AG08395 (cell line): ENCODE data around the gene MYO7A.

Experiments
- DNase-seq: peaks from one replicate; pipeline ENCODE4 v3.0.0; 2012; ENCODE audit warnings: mixed read lengths, low spot score

MYO7A gene

DNA sequence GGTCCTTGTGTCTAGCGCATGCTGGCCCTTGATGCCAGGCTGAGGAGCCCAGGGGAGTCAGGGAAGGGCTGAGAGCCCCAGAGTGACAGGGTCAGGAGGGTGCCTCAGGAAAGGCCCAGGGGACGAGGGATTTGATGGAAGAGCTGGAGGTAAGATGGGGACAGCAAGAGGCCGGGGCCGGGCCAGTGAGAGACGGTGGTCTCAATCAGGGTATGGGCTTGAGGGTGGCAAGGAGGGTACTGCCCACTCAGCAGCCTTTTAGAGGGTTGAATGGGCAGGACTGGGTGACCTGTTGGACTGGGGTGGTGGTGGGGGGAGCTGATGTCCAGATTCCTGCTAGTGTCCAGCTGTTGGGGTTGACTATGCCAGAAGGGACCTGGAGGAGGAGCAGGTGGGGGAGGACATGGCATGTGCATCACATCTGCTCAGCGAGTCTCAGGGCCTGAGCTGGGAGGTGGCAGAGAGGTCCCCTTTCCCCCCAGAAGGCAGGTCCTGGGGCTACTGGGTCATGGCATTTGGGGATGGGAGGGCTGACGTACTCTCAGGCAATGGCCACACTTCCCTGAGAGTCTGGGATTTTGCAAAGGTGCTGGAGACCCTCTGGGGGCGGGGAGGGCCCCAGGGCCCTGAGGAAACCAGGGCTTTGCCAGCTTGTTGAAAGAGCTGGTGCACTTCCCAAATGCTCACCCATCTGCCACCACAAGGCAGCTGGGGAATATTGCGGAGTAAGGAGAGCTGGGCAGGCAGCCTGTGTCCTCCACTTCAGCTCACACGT lies 18.4 kb downstream of the MYO7A start:
- DNase-seq: no peak

DNA sequence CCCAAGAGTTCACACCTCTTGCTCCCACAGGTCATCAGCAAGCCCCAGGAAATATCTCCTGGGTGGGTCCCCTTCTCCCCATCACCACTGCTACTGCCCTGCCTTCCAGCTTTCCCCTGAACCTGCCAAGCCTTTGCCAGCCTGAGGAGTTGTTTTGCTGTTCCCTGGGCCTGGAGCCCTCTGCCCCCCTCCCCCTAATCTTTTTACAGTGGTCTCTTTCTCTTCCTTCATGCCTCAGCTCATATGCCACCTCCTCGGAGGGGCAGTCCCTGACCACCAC lies 18.9 kb downstream of the MYO7A start:
- DNase-seq: no peak

DNA sequence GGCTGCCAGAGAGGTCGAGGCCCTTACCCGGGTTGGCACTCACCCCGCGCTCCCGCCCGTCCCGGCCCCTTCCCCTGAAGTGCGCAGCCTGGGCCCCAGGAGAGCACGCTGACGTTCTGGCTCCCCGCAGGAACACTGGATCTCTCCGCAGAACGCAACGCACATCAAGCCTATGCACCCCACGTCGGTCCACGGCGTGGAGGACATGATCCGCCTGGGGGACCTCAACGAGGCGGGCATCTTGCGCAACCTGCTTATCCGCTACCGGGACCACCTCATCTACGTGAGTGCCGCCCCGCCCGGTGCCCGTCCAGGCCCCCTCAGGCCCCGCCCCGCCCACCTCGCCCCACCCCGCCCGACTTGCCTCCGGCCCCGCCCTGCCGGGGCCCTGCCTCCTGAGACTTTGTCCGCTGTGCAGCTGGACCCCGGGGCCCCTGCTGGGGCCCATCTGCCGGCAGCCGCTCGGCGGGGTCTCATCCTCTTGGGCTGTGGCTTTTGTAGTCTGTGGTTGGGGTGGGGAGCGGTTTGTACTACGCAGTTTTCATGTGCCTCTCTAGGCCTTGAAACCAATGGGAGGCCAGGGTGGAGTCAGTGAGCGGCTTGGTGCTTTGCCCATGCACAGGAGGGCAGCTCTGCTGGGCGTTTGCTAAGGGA lies 19.7 kb downstream of the MYO7A start:
- peak; percentile 27 for DNase-seq

DNA sequence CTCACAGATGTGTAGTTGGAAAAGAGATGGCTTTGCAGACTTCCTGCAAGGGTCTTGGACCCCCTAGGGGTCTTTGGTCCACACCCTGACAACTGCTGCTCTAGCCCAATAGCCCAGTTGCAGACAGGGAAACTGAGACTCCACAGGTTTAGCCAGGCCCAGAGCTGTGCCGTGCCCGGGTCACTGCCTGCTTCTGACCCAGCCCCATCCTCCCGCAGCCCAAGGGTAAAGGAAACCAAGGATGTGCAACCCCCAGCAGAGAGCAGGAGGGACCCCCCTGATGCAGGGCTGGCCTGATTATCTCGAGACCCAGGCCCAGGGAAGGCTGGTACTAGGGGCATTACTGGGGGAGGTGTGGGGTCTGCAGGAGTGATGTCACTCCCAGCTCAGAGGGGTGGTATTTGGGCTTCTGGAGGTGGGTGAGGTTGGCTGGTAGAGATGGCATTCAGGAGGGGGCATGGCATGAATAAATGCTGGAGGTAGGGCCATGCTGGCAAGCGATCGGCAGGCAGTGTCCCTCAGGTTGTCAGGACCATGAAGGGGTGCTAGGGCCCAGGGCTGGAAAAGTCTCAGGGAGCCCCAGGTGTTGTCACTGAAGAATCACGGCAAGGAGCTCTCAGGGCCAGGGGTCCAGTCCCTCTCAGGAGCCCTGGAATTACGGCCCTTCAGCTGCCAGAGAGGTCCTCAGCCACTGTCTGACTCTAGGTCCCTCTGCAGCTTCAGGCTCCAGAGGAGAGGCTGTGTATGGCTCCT lies 21.1 kb downstream of the MYO7A start:
- DNase-seq: no peak

DNA sequence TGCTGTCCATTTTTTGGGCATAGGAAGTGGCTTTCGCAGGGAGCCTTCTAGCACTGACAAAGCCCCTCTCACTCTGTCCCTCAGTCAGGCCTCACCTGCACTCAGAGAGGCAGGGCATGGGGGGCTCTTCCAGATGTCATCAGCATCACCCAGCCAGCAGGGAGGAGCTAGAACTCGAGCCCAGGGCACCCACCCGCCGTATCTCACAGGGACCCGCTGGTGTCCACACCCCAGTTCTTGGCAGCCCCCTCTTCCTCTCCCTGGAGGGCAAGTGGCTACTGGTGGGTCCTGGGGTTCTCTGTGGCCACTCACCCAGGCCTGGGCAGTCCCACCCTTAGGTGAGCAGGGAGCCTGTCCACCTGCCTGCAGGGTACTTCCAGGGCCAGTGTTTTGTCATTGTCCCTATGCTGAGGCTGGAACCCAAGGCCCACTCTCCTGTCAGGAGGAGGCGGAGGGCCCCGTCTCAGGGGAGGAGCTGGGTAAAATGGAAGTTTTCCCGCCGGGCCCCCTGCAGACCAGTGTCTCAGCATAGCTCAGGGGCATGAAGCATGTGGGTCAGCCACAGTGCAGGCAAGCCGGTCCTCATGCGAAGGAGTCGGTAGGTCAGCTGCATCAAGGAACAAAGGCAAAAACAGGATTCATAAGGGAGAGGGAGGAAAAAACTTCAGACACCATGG lies 21.8 kb downstream of the MYO7A start:
- no peak for DNase-seq

DNA sequence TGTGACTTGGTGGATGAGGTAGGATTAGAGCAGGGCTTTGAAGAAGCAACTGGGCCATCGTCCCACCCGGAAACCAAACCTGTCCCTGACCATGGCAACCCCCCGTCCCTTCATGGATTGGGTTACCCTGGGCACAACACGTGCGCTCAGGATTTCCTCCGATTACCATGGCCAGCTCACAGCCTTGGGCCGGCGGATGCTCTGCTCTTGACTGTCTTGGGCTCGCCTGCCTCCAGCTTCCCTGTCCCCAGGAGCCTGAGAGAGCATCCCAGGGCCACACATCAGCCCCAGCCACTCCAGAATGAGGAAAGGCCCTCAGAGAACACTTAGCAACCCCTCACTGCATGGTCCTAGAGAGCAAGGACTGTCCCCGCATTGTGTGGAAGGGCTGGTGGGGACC lies 22.8 kb downstream of the MYO7A start:
- DNase-seq: no peak

DNA sequence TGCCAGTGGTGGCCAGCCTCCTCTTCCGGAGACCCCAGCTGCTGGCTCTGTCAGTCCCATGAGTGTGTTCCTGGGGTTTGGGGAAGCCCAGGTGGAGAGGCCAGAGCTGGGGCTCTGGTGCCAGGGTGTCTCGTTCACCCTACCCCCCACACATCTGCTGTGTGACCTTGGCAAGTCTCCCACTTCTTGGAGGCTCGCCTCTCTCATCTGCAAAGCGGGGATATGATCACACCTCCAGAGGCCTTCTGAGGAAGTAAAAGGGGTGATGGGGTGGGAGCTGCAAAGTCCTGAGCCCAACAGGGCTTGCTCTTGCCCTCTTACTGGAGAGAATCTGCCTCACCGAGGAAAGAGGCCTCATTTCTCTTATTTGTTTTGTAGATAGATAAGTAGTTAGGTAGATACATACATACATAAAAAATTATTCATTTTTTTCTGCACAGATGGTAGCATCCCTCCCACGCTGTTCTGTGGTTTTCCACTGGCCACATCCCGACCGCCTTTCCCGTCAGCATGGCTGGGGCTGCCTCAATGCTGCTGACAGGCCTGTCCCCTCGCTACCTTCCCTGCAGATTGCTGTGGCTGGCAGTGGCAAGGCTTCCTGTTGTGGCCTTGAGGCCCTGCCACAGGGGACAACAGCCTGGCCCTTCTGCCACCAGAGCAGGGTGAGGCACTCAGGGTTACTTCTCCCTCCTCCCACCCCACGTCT lies 23.9 kb downstream of the MYO7A start:
- no peak for DNase-seq

DNA sequence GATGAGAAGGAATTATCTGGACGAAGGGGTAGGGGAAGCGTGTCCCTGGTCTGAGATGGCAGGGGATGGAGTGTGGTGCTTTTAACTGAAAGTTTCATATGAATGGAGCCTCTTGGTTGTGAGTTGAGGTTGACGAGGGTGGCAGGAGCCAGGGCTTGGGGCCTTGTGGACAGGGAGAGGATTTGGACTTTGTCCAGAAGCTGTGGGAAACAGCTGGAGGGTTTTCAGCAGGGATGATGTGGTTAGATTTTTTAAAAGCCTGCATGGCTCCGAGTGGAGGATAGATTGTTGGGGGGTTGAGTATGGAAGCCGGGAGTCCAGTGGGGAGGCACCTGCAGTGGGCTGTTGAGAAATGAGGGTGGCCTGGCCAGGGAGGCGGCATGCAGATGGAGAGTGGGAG lies 24.8 kb downstream of the MYO7A start:
- DNase-seq: no peak

DNA sequence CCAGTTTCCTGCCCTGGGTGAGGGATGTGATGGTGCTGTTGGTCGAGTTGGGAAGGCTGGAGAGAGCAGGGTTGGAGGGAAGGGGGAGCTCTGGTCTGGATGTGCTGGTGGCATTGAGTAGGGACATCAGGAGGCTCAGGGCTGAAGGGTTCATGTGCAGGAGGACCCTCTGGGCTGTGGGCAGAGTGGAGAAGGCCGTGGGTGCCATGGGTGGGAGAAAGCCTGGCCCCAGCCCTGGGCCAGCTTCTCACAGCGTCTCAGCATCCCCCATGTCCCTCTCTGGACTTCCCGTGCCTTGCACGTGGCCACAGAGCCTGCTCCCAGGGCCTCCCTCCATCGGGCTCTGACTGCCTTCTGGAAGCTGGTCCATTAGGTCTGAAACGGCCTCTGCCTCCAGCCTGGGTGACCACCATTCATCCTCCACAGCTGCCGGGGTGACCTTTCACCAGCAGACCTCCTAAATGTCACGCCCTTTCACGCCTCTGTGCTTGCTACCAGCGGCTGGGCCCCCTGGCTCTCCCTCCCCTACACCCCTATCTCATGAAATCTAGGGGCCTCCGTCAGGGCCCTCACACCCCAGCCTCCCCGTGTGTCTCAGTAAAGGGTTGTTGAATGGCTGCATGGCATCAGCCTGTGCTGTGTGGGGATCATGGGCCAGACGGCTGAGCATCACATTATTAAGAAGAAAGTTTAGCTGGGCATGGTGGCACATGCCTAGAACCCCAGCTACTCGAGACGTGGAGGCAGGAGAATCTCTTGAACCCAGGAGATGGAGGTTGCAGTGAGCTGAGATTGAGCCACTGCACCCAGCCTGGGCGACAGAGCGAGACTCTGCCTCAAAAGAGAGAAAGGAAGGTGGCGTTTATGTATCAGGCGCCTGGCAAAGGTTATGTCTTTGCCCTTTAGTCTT lies 25.5 kb downstream of the MYO7A start:
- no peak for DNase-seq

DNA sequence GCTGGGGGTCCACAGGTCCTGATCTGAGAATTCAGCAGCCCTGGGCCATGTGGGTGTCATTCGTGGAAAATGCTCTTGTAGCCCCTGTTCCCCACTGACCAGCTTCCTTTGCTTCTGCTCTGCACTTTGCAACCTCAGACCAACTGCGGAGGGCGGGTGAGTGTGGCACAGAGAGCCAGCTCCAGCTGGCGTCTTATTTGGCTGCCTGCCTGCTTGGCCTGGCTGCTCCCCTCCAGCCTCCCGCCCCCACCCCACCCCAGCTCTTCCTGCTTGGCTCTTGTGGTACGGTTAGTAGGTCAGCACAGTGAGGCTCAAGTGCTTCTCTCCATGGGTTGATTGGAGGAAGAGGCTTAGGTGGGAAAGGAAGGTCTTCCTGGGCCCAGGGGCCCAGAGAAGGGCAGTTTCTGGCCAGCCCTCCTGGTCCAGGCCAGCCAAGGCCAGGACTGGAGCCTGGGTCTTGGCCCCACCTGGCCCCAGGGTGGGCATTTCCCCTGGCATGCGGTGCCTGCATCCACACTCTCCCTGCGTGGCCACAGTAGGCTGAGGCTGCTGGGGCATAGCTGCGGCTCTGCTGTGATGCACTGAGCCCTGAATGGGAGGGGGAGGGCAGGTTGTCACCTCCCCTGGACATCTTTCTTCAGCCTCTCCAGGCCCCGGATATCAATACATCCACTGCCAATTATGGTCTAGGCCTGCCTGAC lies 26.5 kb downstream of the MYO7A start:
- DNase-seq: no peak

DNA sequence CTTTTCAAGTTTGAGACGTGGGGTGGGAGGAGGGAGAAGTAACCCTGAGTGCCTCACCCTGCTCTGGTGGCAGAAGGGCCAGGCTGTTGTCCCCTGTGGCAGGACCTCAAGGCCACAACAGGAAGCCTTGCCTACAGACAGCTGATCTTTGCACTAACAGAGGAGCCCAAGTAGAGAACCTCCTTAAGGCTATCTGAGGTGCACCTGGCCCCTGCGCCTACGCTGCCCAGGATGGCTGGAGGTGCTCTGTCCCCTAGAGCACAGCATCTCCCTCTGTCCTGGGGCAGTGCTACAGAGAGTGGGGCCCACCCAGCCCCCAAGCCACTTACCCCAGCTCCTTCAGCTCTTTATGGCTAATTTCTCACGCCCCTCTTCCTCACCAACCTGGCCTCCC lies 27.0 kb downstream of the MYO7A start:
- DNase-seq: no peak

DNA sequence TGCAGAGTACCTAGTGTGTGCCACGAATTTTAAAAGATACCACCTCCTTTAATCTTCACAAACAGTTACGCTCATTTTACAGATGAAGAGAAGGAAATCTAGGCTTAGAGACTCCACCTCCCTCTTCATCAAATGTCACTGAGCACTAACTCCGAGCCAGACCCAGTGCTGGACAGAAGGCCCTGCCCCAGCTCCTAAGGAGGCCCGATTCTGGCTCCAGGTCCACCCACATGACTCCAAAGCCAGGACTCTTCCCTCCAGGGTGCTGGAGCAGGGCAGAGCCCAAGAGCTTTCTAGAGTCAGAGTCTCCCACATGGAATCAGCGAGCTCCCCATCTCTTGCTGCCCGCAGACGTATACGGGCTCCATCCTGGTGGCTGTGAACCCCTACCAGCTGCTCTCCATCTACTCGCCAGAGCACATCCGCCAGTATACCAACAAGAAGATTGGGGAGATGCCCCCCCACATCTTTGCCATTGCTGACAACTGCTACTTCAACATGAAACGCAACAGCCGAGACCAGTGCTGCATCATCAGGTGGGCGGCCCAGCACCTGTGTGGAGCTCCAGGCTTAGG lies 27.6 kb downstream of the MYO7A start:
- no peak for DNase-seq

DNA sequence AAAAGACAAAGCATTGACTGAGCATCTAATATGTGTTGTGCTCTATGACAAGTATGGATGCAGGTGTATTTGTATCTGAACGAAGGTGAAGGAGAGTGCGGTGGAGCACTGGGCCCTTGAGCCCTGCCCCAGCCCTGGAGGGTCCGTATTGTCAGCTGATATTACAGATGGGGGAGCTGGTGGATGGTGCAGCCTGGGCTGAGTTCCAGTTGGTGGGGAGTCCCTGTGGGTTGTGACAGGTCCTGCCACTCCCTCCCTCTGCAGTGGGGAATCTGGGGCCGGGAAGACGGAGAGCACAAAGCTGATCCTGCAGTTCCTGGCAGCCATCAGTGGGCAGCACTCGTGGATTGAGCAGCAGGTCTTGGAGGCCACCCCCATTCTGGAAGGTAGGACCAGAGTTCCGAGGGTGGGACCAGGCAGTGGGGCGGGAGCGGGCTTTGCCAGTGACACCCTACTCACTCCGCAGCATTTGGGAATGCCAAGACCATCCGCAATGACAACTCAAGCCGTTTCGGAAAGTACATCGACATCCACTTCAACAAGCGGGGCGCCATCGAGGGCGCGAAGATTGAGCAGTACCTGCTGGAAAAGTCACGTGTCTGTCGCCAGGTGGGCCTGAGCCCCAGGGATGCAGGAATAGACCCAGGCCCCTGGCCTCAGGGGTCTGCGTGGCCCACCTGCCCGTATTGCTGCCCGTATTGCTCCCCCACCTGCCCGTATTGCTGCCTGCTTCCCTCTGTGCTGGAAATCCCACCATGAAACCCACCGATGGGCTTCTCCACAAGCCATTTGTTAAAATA lies 28.6 kb downstream of the MYO7A start:
- DNase-seq: no peak

DNA sequence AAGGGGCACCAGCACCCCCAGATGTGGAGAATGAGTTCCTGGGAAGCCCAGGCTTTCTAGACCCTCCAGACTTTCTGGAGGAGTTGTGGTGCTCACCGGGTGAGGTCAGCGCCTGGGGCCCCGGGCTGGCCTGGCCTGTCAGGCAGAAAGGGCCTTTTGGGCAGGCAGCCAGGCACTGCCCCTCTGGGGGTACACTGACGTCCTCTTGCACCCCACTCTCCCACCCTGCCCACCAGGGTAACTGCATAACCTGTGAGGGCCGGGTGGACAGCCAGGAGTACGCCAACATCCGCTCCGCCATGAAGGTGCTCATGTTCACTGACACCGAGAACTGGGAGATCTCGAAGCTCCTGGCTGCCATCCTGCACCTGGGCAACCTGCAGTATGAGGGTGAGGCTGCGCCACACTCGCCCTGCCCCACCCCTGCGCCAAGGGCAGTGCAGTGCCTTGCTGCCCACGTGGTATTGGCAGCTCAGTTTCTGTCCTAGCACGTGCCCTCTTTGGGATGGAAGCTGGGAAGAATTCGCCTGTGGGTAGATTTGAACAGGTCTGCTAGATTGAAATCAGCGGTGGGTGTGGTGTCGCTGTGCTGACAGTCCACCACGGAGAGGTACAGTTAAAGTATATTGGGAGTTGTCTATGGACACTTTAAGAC lies 30.1 kb downstream of the MYO7A start:
- no peak for DNase-seq

DNA sequence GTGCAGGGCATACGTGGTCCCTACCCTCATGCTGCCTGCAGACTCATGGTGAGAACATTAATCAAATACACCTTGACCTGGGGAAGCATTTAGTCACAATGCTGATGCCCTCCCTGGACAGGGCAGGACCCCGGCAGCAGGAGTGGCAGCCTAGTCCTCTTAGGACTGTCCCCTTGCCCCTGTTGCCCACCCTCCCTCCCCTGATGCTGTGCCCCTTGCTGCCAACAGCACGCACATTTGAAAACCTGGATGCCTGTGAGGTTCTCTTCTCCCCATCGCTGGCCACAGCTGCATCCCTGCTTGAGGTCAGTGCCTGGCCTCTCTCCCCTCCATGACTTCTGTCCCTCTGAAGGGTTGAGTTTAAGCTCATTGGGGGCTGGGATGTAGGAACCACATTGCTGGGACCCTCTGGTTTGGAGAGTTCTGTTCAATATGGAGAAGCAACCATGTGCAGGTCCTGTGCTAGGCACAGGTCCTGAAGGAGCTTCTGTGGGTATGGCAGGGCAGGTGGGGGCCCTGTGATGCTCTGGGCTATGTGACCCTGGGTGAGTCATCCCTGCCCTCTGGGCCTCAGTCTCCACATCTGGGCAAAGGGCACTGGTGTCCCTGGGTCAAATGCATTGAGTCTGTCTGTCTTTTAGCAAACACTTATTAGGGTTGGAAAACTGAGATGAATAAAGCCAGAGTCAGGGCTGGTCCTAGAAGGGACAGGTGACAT lies 31.3 kb downstream of the MYO7A start:
- DNase-seq: no peak

DNA sequence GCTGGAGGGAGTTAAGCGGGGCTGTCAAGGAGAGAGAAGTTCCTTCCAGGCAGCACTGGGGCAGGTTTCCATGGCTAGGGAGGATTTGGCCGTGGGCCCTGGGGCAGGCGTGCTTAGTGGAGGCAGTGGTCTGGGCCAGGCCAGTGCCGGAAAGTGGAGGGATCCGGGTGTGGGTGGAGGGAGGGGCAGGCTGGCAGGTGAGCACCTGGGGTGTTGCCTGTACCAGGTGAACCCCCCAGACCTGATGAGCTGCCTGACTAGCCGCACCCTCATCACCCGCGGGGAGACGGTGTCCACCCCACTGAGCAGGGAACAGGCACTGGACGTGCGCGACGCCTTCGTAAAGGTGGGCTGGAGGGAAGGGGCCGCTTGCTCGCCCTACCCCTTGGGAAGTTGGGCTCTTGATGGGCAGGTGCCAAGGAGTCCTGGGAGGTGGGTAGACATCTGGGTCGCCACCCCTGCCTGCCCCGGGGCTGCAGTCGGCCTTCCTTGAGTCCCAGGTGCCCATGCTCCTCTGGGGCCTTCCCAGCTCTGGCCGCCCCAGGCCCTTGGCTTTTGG lies 32.0 kb downstream of the MYO7A start:
- DNase-seq: no peak

DNA sequence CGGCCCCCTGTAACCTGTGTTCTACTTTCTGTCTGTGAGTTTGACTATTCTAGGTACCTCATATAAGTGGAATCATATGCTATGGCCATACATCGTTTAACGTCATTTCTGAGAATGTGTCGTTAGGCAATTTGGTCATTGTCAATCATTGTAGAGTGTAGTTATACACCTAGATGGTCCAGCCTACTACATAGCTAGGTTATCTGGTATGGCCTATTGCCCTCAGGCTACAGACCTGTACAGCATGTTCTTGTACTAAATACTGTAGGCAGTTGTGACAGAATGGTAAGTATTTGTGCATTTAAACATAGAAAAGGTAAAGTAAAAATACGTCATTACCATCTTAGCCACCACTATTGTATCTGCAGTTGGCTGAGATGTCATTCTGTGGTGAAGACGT lies 35.2 kb downstream of the MYO7A start:
- DNase-seq: no peak

DNA sequence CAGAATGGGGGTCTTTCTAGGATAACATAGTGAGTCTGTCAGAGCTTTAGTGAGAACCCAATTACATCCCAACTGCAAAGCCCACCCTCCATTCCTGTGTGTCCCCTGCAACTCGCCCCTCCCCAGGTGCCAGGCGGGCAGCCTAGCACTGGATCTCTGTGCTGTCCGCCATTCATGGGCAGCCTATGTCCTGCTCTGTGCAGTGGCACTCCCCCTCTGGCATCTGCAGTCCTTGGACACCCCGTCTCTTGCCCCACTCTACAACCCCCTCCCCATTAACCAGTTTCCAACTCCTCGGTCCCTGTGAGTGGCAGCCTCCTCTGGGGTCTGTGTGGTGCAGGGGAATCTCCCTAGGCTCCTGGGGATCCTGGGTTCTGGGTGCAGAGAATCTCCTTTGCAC lies 37.0 kb downstream of the MYO7A start:
- DNase-seq: no peak
